Hematopoietic multipotent progenitor cell treated with erythropoietin and hydrocortisone succinate and interleukin-3 and kit ligand, for 8 days (in vitro differentiated cells): Measurements from ENCODE around the gene P2RX2.
"Not testable (repeated sequence)": the region's sequence is repeated elsewhere in the genome, so short reads cannot be mapped to it uniquely, and the experiment has no call there.

Source experiments
- DNase-seq: peaks from one replicate; pipeline ENCODE4 v3.0.0-alpha.2; 2015

P2RX2 gene

DNA sequence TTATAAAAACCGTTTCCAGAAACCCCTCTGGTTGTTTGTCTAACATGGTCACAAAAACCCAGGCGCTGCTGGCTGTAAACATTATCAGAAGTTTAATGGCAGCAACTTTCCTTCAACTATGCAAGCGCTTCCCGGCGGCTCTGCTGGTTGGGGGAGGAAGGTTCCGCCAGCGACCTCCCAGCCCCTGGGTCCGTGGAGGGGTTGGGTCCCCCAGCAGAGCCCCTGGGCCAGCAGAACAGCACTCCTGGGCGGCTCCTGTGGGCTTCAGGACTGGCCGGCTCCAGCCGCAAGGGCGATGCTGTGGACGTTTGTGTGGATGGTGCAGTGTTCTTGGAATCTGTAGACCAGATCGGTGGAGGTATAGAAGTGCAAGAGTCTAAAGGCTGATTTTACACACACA, 34.1 kb upstream of the P2RX2 start:
- no peak for DNase-seq

DNA sequence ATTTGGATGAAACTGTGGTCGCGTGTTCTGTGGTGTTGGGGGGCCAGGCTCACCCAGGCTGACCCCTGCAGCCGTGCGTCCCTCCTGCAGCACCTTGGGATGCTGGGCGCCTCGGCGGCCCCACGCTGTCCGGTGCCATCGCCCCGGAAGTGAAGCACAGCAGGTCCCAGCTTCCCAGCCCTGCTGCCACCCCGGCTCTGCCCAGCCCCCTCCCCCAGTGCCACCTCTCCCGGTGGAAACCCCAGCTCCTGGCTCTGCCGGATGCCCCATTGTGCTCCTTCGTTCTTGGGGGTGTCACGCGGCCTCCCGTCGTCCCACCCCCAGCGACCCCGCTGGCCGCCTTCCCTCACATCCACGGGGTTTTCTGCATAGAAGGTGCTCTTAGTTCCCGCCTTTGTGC, 33.4 kb upstream of the P2RX2 start:
- no peak for DNase-seq

- DNase-seq: no peak
These were observed 31.6 kb upstream of the P2RX2 start for GRCh38 chr12:132586929-132587328.

GRCh38 chr12:132587781-132588180, 30.8 kb upstream of the P2RX2 start:
- no peak for DNase-seq

- no peak for DNase-seq
These were observed 30.3 kb upstream of the P2RX2 start for GRCh38 chr12:132588319-132588718.

GRCh38 chr12:132588821-132589669, 29.5 kb upstream of the P2RX2 start:
- no peak for DNase-seq

- no peak for DNase-seq
These were observed 27.3 kb upstream of the P2RX2 start for GRCh38 chr12:132591107-132591935.

DNA sequence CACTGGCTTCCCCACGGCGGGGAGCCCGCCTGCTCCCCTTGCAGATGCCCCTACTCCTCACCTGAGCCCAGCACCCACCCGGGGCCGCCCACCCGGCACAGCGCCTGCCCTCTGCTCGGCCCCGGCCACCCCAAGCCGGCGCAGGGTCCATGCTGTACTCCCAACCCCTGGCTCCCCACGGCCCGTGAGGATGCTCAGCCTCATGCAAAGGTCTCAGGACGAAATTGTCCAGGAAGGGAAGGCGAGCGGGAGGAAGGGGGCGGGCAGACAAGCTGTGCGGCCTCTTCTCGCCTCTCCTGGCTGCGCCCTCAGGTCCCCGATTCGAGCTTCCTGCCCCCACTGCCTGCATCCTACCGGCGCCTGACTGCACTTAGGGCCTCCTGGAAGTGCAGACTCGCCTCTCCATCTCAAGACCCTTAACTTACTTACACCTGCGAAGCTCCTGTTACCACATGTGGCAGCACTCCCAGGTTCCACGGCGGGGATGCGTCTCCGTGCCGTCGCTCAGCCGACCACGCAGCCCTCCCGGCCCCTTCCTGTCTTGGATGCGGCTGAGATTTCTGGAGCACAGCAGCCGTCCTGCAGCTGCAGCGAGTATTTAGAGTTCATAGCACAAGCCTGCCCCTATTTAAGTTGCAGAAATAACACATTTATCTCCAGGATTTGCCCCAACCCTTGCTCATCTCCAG, 26.1 kb upstream of the P2RX2 start:
- DNase-seq: no peak

DNA sequence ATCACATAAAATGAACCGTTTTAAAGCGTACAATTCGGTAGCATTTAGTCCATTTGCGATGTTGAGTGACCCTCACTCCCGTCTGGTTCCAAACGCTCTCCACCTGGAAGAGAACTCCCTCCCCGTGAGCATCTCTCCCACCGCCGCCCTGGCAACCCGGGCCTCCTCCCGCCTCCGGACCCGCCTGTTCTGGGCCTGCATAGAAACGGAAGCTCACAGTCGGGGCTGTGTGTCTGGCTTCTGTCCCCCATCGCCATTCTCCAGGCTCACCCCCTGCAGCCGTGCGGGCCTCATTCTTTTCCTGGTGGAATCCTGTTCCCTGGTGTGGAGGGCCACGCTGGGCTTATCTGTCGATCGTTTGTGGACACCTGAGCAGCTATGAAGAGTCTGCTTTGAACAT, 25.5 kb upstream of the P2RX2 start:
- DNase-seq: no peak

DNA sequence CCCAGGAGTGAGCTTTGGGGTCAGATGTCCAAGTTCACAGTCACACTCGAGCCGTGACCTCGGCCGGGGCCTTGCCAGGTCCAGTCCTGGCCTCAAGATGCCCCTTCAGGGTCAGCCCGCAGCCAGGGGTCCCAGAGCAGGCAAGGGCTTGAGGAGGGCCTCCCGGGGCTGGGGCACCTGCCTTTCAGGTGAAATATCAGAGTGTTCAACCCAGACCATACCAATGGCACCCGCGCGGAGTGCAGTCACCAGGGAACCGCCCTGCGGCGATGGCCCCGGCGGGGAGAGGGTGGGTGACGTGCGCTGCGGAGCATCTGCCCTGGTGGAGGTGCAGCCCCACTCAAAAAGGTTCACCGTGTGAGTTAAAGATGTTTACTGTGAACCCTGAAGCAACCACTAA, 25.1 kb upstream of the P2RX2 start:
- no peak for DNase-seq

- peak; percentile 78 for DNase-seq
These were observed 24.6 kb upstream of the P2RX2 start for GRCh38 chr12:132593938-132594358.

DNA sequence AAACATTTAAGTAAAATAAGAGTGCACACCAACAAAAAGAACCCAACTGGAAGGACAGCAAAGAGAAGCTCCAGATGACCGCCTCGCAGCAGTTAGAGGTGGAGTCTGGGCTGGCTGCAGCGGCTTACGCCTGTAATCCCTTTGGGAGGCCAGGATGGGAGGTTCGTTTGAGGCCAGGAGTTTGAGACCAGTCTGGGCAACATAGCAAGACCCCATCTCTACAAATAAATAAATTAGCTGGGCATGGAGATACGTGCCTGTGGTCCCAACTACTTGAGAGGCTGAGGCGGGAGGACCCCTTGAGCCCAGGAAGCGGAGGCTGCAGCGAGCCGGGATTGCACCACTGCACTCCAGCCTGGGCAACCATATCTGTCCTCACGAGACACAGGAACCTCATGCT, 23.4 kb upstream of the P2RX2 start:
- DNase-seq: no peak

DNA sequence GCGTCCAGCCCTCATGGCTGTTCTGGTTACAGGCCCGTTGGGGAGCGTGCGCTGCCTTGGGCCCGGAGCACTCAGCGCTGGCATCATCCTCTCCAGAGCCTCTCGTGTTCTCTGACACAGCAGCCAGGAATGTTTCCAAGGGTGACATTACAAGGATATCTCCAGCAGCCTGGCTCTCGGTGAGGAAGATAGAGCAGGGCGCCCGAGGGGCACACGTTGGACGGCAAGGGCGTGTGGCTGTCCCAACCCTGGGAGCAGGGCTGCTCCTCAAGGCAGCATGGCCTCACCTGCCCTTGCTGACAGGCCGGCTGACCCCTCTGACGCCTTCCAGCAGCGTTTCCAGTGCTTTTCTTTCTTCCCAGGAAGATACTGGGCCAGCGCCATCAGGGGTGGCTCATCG, 22.6 kb upstream of the P2RX2 start:
- no peak for DNase-seq

DNA sequence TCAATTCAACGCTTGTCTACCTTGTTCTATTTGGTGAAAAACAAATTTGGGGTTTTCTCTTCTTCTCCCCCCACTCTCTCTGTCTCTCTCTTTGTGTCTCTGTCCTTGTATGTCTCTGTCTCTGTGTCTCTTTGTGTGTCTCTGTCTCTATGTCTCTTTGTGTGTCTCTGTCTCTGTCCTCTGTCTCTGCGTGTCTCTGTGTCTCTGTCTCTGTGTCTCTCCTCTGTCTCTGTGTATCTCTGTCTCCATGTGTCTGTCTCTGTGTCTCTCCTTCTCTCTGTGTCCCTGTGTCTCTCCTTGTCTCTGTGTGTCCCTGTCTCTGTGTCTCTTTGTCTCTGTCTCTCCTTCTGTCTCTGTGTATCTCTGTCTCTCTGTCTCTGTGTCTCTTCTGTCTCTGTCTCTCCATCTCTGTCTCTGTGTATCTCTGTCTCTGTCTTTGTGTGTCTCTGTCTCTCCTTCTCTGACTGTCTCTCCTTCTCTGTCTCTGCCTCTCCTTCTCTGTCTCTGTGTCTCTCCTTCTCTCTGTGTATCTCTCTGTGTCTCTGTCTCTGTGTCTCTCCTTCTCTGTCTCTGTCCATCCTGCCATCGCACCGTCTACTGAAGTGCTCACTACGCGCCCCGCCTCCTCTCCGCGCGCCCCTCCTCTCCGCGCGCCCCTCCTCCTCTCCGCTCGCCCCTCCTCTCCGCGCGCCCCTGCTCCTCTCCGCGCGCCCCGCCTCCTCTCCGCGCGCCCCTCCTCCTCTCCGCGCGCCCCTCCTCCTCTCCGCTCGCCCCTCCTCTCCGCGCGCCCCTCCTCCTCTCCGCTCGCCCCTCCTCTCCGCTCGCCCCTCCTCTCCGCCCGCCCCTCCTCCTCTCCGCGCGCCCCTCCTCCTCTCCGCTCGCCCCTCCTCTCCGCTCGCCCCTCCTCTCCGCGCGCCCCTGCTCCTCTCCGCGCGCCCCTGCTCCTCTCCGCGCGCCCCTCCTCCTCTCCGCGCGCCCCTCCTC, 21.0 kb upstream of the P2RX2 start:
- DNase-seq: no peak

GRCh38 chr12:132599502-132599901, 19.1 kb upstream of the P2RX2 start:
- DNase-seq: not testable (repeated sequence)

DNA sequence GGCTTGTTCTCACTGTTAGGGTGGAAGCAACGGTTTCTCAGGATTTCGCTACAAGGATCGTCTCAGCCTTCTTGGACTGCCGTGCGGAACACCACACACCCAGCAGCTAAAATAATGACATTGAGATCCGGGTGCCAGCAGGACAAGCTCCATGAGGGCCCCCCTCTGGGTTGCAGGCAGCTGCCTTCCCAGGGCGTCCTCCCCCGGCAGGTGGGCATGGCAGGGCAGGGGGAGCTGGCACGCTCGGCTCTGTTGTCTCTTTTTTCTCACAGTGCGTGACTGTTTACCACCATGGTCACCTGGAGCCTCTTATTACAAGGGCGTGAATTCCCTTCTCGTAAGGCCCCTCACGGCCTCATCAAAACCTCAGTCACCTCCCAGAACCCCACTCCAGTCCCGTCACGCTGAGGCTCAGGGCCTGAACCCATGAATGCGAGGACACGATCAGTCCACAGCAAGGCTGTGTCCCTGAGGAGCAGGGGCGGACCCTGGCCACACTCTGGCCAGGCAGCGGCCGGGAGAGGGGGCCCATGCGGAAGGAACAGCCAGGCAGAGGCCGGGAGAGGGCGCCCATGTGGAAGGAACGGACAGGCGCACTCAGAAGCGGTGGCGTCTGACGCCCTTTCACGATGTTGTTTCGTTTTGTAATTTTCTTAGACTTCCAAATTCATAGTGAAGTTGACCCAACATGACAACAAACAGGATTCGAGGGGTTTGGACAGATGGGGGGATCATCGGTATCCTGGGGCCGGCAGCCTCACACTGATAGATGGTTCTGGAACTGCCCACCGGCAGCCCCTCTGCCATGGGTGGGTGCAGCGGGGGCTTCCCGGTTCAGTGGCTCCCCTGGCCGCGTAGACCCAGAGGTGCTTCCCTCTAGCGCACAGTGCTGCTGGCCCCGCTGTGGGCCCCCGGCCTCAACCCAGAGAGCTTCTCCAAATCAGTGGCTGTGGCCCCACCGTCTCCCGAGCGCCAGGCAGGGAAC, 18.2 kb upstream of the P2RX2 start:
- peak; percentile 46 for DNase-seq

DNA sequence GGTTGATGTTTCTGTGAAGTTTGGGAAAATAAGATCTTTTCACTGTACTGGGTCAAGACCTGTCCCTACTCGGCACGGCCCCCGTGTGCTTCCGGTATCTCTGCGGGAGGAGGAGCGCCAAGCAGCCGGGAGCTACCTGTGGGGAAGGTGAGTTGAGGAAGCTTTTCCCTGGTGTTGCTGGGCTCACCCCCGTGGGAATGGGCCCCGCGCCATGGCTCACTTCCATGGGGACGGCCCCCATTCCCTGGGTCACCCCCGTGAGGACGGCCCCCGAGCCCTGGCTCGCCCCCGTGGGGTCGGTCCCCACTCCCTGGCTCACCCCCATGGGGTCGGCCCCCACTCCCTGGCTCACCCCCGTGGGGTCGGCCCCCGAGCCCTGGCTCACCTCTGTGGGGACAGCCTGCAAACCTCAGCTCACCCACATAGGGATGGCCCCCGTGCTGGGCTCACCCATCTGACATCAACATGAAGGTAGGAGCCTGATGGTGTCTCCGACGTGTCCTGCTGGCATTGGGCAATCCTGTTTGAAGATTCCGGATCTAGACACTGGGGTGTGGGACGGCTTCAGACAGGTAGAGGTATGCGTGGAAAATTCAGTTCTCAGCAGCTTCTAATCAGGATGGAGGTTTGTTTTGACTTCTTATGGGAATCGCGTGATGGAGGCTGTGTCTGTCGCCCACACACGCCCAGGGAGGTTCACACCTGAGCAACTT, 17.2 kb upstream of the P2RX2 start:
- no peak for DNase-seq

DNA sequence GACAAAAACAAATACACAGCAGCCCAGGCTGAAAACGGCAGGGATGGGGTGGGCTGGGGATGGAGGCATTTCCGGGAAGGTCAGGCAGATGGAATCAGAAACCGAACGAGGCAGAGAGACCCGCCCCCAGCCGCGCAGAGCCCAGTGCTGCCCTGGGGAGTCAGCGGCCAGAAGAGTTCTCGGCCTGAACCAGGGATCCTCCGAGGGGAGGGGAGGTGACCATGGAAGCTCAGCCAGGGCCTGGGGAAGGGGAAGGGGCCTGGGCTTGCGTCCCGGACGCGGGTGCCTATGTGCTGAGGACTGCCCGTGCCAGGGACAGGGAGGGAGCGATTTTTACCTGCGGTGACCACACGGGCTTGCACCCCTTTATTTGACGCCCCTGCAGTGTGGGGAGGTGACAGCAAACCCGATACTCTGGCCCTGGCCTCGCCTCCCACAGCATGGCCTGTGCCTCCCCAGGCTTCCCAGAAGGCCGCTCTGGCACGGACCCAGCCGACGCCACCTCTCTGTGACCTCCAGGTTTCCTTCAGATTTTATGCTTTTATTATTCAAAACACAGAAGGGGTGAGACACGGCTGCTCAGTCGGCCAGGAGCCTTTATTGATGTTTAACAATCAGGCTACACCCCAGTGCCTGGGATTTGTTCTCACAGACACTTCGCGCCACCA, 15.9 kb upstream of the P2RX2 start:
- DNase-seq: no peak

DNA sequence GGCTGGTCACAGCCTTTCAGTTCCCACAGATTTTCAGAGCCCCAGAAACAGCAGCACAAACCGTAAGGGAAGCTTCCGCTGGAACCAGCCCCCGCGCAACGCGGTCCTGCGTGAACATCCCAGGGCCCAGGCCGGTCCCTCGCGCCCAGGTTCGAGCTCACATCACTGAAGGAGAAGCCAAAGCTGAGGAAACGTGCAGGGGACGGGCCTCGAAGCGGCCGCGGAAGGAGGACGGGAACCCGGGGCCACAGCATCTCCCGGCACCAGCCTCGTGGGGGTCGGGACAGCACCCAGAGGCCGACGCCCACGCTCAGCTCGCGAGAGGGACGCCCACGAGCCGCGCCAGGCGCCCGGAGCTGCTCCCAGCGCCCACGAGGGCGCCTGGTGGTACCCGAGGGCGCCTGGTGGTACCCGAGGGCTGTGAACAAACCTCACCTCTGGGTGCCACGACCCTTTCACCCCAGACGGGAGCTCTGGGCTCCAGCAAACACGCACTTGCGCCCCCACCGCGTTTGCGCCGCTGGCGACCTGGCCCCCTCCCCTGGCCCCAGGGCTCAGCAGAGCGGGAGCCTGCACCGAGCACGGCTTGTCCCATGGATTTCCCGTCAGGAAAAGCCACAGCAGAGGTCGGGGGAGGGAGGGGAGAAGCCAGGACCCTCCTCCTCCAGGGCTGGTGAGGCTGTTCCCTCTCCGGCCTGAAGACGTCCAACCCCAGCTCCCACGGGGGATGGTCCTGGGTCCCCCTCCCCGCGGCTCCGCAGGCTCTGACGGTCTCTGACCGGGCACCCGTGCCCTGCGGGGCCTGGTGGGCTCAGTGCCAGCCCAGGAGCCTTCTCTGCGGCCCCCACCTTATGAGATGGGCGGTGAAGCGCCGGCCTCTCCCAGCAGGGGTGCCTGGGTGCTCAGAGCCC, 15.1 kb upstream of the P2RX2 start:
- DNase-seq: no peak
